WI38 (cell line): ENCODE results near the gene RAI14.

Experiments
- H3K4me3 ChIP-seq: 2 replicates; pipeline ENCODE4 v1.5.1; 2011; ENCODE audit warnings: low read depth, mild to moderate bottlenecking, control low read depth, low read length
- CTCF ChIP-seq: IDR thresholded peaks from 2 replicates; pipeline ENCODE4 v1.5.1; 2012; ENCODE audit warnings: low read depth, mild to moderate bottlenecking, control low read depth, low read length

The RAI14 gene

GRCh38 chr5:34735491-34736426, 79.6 kb downstream of the RAI14 start:
- H3K4me3 ChIP-seq = no peak overlapping the region
- TF ChIP-seq CTCF = no peak

GRCh38 chr5:34736445-34737115, 80.5 kb downstream of the RAI14 start:
- no peak overlapping the region for H3K4me3 ChIP-seq
- no peak for TF ChIP-seq CTCF

GRCh38 chr5:34737731-34738130, 81.6 kb downstream of the RAI14 start:
- H3K4me3 ChIP-seq = no peak overlapping the region
- no peak for TF ChIP-seq CTCF

GRCh38 chr5:34738381-34738780, 82.3 kb downstream of the RAI14 start:
- no peak for TF ChIP-seq CTCF
- H3K4me3 ChIP-seq = no peak overlapping the region

GRCh38 chr5:34740389-34740806, 84.3 kb downstream of the RAI14 start:
- no peak overlapping the region for H3K4me3 ChIP-seq
- TF ChIP-seq CTCF = no peak

- no peak for TF ChIP-seq CTCF
- no peak overlapping the region for H3K4me3 ChIP-seq
These were observed 85.9 kb downstream of the RAI14 start for GRCh38 chr5:34742061-34742460.

- no peak for TF ChIP-seq CTCF
- no peak overlapping the region for H3K4me3 ChIP-seq
These were observed 87.8 kb downstream of the RAI14 start for GRCh38 chr5:34743878-34744277.
